Measurements from ENCODE around the gene OLFML1.

- TF ChIP-seq POLR2A (IDR thresholded peaks at IDR 0.05) (no peak), CTCF (IDR thresholded peaks at IDR 0.05) (no peak)
These were observed 15.9 kb upstream of the OLFML1 start for GRCh38 chr11:7469351-7469865.

Measured in breast epithelium (tissue), 3 donors.